ENCODE data around the gene SEC11C. TPM values are rescaled to one million over a fixed set of nuclear protein-coding genes. Genes with fewer than 3 reads are reported as not detected.
"Not testable (repeated sequence)": the region's sequence is repeated elsewhere in the genome, so short reads cannot be mapped to it uniquely, and the experiment has no call there.

Gene SEC11C
- total RNA-seq (2014; rRNA removed; shearing (Covaris generic)), result 36.9 and 50.9 TPM in 2 replicates

DNA sequence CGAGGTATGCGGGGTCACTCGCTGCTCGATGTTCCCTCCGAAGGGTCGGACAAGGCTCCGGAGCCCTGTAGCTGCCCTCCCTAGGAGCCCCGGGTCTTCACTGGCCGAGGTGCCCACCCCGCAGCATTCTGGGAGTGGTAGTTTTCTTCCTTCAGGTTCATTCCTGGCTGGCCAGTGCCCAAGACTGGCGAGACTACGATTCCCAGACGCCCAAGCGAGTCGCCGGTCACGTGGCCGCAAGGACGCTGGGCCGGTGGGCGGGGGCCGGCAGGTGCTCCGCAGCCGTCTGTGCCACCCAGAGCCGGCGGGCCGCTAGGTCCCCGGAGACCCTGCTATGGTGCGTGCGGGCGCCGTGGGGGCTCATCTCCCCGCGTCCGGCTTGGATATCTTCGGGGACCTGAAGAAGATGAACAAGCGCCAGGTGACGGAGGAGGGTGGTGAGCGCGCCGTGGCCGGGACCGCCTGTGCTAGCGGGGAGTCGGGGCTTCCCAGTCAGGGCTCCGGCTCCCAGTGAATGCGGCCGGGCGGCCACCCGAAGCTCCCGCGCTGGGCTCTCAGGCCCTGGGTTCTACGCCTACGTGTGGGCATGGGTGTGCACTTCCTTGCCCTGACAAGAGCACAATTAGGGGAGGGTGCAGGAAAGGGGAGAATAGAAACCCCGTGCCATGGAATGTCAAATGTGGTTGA, at the start of gene SEC11C:
Gene SEC11C (plus strand): TSS at position 270 of the 687 bp plus-strand sequence. CDS start 65 bp downstream, at position 335.
- DNase-seq (ENCODE audit: low spot score), result peak; percentile 96

GRCh38 chr18:59090966-59091603, 48.6 kb upstream of the SEC11C start:
- DNase-seq (ENCODE audit: low spot score), result no peak

DNA sequence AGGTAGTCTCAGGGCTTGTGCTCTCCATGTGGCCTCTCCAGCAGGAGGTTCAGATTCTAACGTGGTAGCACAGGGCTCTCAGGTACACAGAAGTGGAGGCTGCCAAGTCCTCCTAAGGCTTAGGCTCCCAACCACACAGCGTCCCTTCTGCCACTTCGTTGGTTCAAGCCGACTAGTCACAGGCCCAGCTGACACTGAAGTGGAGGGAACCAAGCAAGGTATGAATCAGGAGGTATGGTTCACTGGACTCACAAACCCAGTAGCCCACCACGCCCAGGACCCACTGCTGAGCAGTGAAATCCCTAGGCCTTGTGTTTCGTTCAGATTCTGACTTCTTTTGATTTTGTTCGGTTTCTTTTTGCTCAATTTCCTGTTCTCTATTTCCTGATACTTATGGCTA, 46.0 kb upstream of the SEC11C start:
- no peak for DNase-seq (ENCODE audit: low spot score)

GRCh38 chr18:59094569-59094968, 45.1 kb upstream of the SEC11C start:
- DNase-seq (ENCODE audit: low spot score), result no peak

- no peak for DNase-seq (ENCODE audit: low spot score)
These were observed 43.4 kb upstream of the SEC11C start for GRCh38 chr18:59096098-59096789.

DNA sequence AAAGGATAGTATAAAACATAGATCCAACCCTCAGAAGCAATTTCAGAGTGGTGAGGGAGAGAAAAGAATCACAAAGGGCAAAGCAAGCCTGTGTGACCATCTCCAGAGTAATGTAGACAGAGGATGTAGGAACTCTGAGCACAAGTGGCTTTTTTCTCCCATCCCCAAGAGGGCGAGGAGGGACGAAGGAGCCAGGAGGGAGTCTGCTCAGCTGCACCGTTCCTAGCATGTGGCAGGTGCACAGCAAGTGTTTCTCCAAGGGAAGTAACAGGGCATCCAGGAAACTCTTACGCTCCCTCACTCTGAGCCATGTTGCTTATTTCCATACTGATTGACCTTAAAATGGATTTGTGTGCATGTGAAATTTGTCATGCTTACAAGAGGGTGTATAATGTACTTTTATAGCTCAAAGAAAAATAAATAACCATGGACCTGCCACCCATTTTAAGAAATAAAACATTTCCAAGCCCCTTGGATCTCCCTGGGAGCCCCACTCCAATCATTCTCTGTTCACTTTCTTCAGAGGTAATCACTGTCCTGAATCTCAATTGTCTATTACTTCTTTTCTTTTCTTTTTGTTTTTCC, 37.8 kb upstream of the SEC11C start:
- DNase-seq (ENCODE audit: low spot score), result no peak

GRCh38 chr18:59109375-59109774, 30.3 kb upstream of the SEC11C start:
- DNase-seq (ENCODE audit: low spot score), result no peak

GRCh38 chr18:59114160-59114559, 25.5 kb upstream of the SEC11C start:
- DNase-seq (ENCODE audit: low spot score), result no peak

DNA sequence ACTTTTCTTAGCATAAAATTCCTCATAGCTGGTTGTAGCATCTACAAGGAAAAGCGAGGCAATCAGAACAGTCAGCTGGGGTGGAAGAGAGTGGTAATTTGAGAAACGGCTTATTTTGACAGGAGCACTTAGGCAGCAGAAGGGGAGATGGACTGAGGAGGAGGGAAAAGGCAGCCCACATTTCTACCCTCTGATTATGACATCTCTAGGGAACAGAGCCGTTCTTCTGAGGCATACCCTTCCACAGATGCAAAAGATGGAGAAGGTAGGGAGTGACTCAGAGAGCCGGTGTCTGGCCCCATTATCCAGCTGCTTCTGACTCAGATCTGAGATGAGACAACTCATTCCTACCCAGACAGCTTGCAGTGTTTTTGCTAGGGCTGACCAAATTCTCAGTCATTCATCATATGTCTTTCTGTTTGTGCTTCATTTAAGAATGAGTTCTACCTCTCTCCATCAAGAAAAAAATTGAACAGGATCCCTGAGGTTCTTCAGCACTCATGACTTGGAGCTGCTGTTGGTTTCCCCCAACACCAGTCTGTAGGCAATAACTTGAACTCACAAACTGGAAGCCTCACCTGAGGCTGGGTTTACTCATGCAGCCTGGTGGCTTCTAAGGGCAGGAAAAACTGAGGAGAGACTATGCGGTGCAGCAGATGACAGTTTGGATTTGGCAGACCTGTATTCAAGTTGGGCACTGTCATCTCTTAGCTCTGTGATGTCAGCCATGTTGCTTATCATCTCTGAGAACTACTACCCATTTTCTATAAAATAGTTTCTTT, 15.9 kb upstream of the SEC11C start:
- DNase-seq (ENCODE audit: low spot score), result peak; percentile 16

DNA sequence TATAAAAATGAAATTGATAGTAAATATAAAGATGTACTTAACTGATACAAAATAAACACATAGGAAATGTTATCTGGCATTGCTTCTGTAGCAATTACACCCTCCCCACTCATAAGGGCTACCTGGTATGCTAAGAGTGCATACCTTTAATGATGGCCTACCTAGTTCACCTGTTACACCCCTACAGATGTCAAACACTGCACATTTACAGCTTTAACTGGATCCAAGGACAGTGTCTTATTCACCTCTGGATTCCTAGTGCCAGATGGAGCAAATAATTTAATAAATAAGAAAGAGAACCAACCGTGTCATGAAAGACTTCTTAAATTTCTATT, 15.3 kb upstream of the SEC11C start:
- DNase-seq (ENCODE audit: low spot score), result no peak

GRCh38 chr18:59127047-59127446, 12.6 kb upstream of the SEC11C start:
- DNase-seq (ENCODE audit: low spot score), result no peak

GRCh38 chr18:59129951-59130703, 9.6 kb upstream of the SEC11C start:
- no peak for DNase-seq (ENCODE audit: low spot score)

- DNase-seq (ENCODE audit: low spot score), result no peak
These were observed 6.7 kb upstream of the SEC11C start for GRCh38 chr18:59132810-59133465.

DNA sequence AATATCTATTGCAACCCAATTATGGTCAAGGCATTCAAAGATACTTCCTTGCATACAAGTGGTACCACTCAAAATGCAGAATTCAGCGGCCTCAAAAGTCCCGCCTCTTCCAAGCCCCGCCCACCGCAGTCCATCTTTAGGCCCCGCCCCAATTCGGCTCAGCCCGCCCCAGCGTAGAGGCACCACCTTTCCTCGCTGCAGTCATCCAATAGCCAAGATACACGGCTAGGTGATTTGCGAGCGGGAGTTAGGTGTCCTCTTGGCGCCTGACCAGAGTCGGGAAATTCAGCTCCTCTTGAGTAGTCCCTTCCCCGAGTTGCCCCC, 431 bp upstream of the SEC11C start:
- peak; percentile 89 for DNase-seq (ENCODE audit: low spot score)

- no peak for DNase-seq (ENCODE audit: low spot score)
These were observed 710 bp downstream of the SEC11C start for GRCh38 chr18:59140302-59140885.

- DNase-seq (ENCODE audit: low spot score), result no peak
These were observed 1.8 kb downstream of the SEC11C start for GRCh38 chr18:59141294-59142068.

- DNase-seq (ENCODE audit: low spot score), result no peak
These were observed 2.6 kb downstream of the SEC11C start for GRCh38 chr18:59142274-59142673.

- not testable (repeated sequence) for DNase-seq (ENCODE audit: low spot score)
These were observed 3.2 kb downstream of the SEC11C start for GRCh38 chr18:59142800-59143416.

DNA sequence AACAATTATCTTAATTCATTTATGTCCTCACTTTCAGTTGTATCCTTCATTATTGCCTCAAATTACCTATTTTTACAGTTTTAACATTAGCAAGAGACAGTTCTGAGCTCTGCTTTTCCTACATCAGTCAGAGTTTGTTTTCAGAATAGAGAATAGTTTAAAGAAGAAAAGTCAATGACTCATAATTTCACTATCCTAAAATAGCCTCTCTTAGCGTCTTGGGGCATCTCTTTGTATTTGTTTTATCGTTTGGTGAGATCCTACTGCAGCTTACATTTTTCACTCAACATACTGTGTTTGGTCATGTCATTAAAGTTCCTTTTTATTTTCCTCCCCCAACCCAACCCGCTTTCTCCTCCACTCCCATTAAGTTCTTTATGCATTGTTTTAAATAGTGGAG, 3.8 kb downstream of the SEC11C start:
- no peak for DNase-seq (ENCODE audit: low spot score)
